K562 (cell line): ENCODE measurements around the gene PAM. TPM values are rescaled to one million over a fixed set of nuclear protein-coding genes. Genes with fewer than 3 reads are reported as not detected.

Experiments used
- ATAC-seq: fragments of 200-7000 bp; cut with Tn5 transposase; 3 replicates; pipeline ENCODE4 v1.9.1; 2020; ENCODE audit warnings: moderate library complexity
- BruUV-seq: library from RNA; stranded (reverse); fragments of 400-500 nt; replicated peaks from 2 replicates; lab custom pipeline; 2021; lab: Mats Ljungman, UMichigan
- CTCF ChIA-PET: fragments of 300-600 bp; formaldehyde crosslinking; extraction: SDS; loops from one replicate; lab custom pipeline; 2021; ENCODE audit warnings: low intra/inter-chr PET ratio; lab: Yijun Ruan, JAX
- POLR2A ChIA-PET: fragments of 300-600, 350-650 bp; sonication (Branson Sonifier 250); formaldehyde crosslinking; extraction: SDS; loops from one replicate; lab custom pipeline; 2021; ENCODE audit warnings: antibody characterized with exemption, inconsistent platforms; lab: Yijun Ruan, JAX
- DNase-seq, 4 experiments: peaks; one replicate each; pipeline versions ENCODE4 v3.0.0 to v3.0.0-alpha.2; 2011 to 2018; ENCODE audit warnings: low spot score in 3 of 4, mixed read lengths in 3 of 4; ENCODE audit errors: extremely low read depth in 1 of 4
- FAIRE-seq: peaks from 2 replicates; lab custom pipeline; 2011; peaks lifted over from hg19 to GRCh38; lab: Jason Lieb, UNC
- H2AFZ ChIP-seq: 2 replicates; pipeline ENCODE4 v1.6.0; 2011; ENCODE audit warnings: low read depth, low read length, control low read depth, inconsistent platforms
- H3K27ac ChIP-seq: fragments of 200-600 bp; 3 replicates; pipeline ENCODE4 v1.8.0; 2011; ENCODE audit warnings: low read depth, mild to moderate bottlenecking, control low read depth, inconsistent platforms, low read length, moderate library complexity, mixed read lengths; ENCODE audit errors: extremely low read depth
- H3K27me3 ChIP-seq, 2 experiments: fragments of 300-600 bp in 1 of 2; 2 replicates in 1 of 2; 3 replicates in 1 of 2; pipeline versions ENCODE4 v1.6.0 to v1.8.0; 2011; ENCODE audit warnings: inconsistent platforms in 2 of 2, low read length in 2 of 2, mild to moderate bottlenecking in 1 of 2, mixed read lengths in 1 of 2, moderate library complexity in 1 of 2; ENCODE audit not compliant: control insufficient read depth in 2 of 2, insufficient read depth in 2 of 2
- H3K36me3 ChIP-seq: fragments of 300-600 bp; 3 replicates; pipeline ENCODE4 v1.8.0; 2011; ENCODE audit warnings: mild to moderate bottlenecking, low read length, inconsistent platforms; ENCODE audit not compliant: control insufficient read depth, insufficient read depth
- H3K4me1 ChIP-seq, 2 experiments: fragments of 200-600 bp in 1 of 2; replicated peaks in 1 of 2; 2 replicates in 1 of 2; 3 replicates in 1 of 2; pipeline versions ENCODE4 v1.5.1 to v1.8.0; 2011; ENCODE audit warnings: inconsistent platforms in 2 of 2, low read length in 2 of 2, mild to moderate bottlenecking in 1 of 2, mixed read lengths in 1 of 2, moderate library complexity in 1 of 2; ENCODE audit not compliant: control insufficient read depth in 2 of 2, insufficient read depth in 2 of 2
- H3K4me2 ChIP-seq: 2 replicates; pipeline ENCODE4 v1.6.1; 2011; ENCODE audit warnings: low read length, control low read depth, inconsistent platforms, mixed read lengths; ENCODE audit not compliant: insufficient read depth
- H3K4me3 ChIP-seq: fragments of 200-600 bp; sonication (generic), shearing (Covaris generic); 2 replicates; pipeline ENCODE4 v1.5.1; 2016; ENCODE audit warnings: control low read depth, inconsistent platforms
- H3K79me2 ChIP-seq: fragments of 200-600 bp; 3 replicates; pipeline ENCODE4 v1.8.0; 2011; ENCODE audit warnings: low read length, inconsistent platforms; ENCODE audit not compliant: control insufficient read depth, insufficient read depth
- H3K9ac ChIP-seq, 2 experiments: 2 replicates each; pipeline versions ENCODE4 v1.6.0 to v1.6.1; 2011; ENCODE audit warnings: low read depth in 2 of 2, low read length in 2 of 2, control low read depth in 1 of 2, inconsistent platforms in 1 of 2, mild to moderate bottlenecking in 1 of 2, mixed read lengths in 1 of 2; ENCODE audit not compliant: insufficient read depth in 1 of 2
- H3K9me1 ChIP-seq: one replicate; pipeline ENCODE4 v1.6.0; 2011; ENCODE audit warnings: inconsistent platforms, mild to moderate bottlenecking, low read length, moderate library complexity; ENCODE audit not compliant: control insufficient read depth, insufficient read depth
- H3K9me3 ChIP-seq: replicated peaks from 2 replicates; pipeline ENCODE4 v1.5.1; 2011; ENCODE audit warnings: low read depth, low read length, inconsistent platforms; ENCODE audit not compliant: control insufficient read depth, insufficient read depth
- H4K20me1 ChIP-seq: replicated peaks from 2 replicates; pipeline ENCODE4 v1.6.1; 2011; ENCODE audit warnings: low read length, inconsistent platforms, mixed read lengths; ENCODE audit not compliant: control insufficient read depth, insufficient read depth
- ATF7 ChIP-seq: fragments of 450-650 bp; IDR thresholded peaks from 2 replicates; pipeline ENCODE4 v1.7.1; 2014; ENCODE audit warnings: mild to moderate bottlenecking, moderate library complexity
- BHLHE40 ChIP-seq: IDR thresholded peaks from 2 replicates; pipeline ENCODE4 v1.6.1; 2011; ENCODE audit warnings: low read length, improper control_type of control experiment
- FOXP1 ChIP-seq: sonication (generic); formaldehyde crosslinking; IDR thresholded peaks from 2 replicates; pipeline ENCODE4 v1.8.0; 2022; ENCODE audit warnings: mild to moderate bottlenecking, missing genetic modification reagents
- JUND ChIP-seq, 2 experiments: IDR thresholded peaks; 2 replicates in 1 of 2; 3 replicates in 1 of 2; pipeline ENCODE4 v1.6.1; 2011; ENCODE audit warnings: borderline replicate concordance in 2 of 2, low read depth in 2 of 2, low read length in 2 of 2, improper control_type of control experiment in 1 of 2, missing biosample characterization in 1 of 2, missing genetic modification characterization in 1 of 2, missing genetic modification reagents in 1 of 2
- KHSRP ChIP-seq: fragments of 450-650 bp; IDR thresholded peaks from 2 replicates; pipeline ENCODE4 v1.6.1; 2017
- MED1 ChIP-seq: sonication (generic); formaldehyde crosslinking; IDR thresholded peaks from 2 replicates; pipeline ENCODE4 v1.8.1; 2023; ENCODE audit warnings: missing genetic modification reagents, borderline replicate concordance
- NCOA6 ChIP-seq: fragments of 450-650 bp; IDR thresholded peaks from 2 replicates; pipeline ENCODE4 v1.6.1; 2017; ENCODE audit warnings: mild to moderate bottlenecking
- POLR2B ChIP-seq: fragments of 450-650 bp; IDR thresholded peaks from 2 replicates; pipeline ENCODE4 v1.6.1; 2018; ENCODE audit warnings: low read depth; ENCODE audit not compliant: partially characterized antibody
- WGBS: fragments of 100-300 bp; shearing (Covaris generic); methylation state at CpG from one replicate; pipeline ENCODE4 v1.1.6; 2016; ENCODE audit warnings: low coverage, mixed read lengths; ENCODE audit not compliant: insufficient coverage; ENCODE audit errors: missing lambda C conversion rate; 5-methylcytosine and 5-hydroxymethylcytosine counted together
- in situ Hi-C: fragments of 300-500 bp; cut with MboI; formaldehyde crosslinking; loops from 4 replicates; pipeline ENCODE4 v1.15.0; 2018; ENCODE audit warnings: inconsistent platforms, mixed read lengths
- intact Hi-C: fragments of 100-400 bp; cut with micrococcal nuclease; formaldehyde crosslinking; loops from 2 replicates; pipeline ENCODE4 v1.14.2; 2022
- polyA plus RNA-seq, 8 experiments: library from polyadenylated mRNA; depleted of rRNA in 4 of 8; stranded (reverse) in 5 of 8; unstranded in 3 of 8; fragments of >200 nt; fragmentation: Nextera tagmentation in 2 of 8; fragmentation: Illumina TruSeq in 1 of 8; extraction: Ambion mirVana in 2 of 8; extraction: Trizol in 1 of 8; gene quantifications; 2 replicates each; pipeline versions ENCODE4 v1.2.1 to v1.2.3, GENCODE V29; 2011 to 2014; ENCODE audit warnings: inconsistent platforms in 1 of 8, missing spikeins in 1 of 8
- total RNA-seq, 7 experiments: library from RNA; depleted of rRNA in 6 of 7; stranded (reverse); fragments of >200 nt in 6 of 7; fragmentation: Illumina TruSeq in 2 of 7; extraction: Trizol in 2 of 7; gene quantifications; 2 replicates each; pipeline versions ENCODE4 v1.2.1 to v1.2.3, GENCODE V29; 2011 to 2021; ENCODE audit warnings: low replicate concordance in 1 of 7
- TF ChIP-seq, protein P1 (sequence below), 2 experiments: fragments of 450-650 bp in 1 of 2; sonication (generic) in 1 of 2; formaldehyde crosslinking in 1 of 2; IDR thresholded peaks in 1 of 2; conservative IDR thresholded peaks in 1 of 2; 2 replicates each; pipeline versions ENCODE4 v1.6.1 to v1.8.1; 2016 to 2023; ENCODE audit warnings: mild to moderate bottlenecking in 2 of 2, moderate library complexity in 2 of 2, inconsistent platforms in 1 of 2, missing genetic modification reagents in 1 of 2
- TF ChIP-seq, protein P2 (sequence below): sonication (generic); IDR thresholded peaks from 2 replicates; pipeline ENCODE4 v1.6.1; 2016

Gene PAM
- total and polyA plus RNA-seq, 9 of the 15 experiments (the other 6 are each of a cell fraction or from before 2014, with no cell fraction given) = 0.39 to 3.1 (median 0.77) TPM

GRCh38 chr5:102755686-102756371 lies 724 bp downstream of the PAM start:
- H3K4me1 ChIP-seq = peaks cover 3 to 20% of the 10 kb centered on the region in 2 experiments; a peak in 4 of 5 replicates
- DNase-seq (peak; percentile 16 to 31 (median 22)), FAIRE-seq (peak; percentile 65), ATAC-seq (peak; percentile 61)
- CTCF ChIA-PET = no interaction called here
- H3K79me2 ChIP-seq = no peaks in the 10 kb centered on the region
- TF ChIP-seq FOXP1 (CRISPR knock-in tag) = no peak
- TF ChIP-seq, protein P1, sequence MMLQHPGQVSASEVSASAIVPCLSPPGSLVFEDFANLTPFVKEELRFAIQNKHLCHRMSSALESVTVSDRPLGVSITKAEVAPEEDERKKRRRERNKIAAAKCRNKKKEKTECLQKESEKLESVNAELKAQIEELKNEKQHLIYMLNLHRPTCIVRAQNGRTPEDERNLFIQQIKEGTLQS (IDR thresholded peaks at IDR 0.05) = peak; percentile 54; the same call in 1 of the 2 replicates
- TF ChIP-seq, protein P1 (CRISPR knock-in tag; conservative IDR thresholded peaks at IDR 0.05) = no peak
- no peak for TF ChIP-seq POLR2B
- no peak for TF ChIP-seq MED1
- TF ChIP-seq NCOA6 = no peak
- TF ChIP-seq ATF7 = 0 out of 2 replicates have a peak, but pooled peaks have one; percentile 32
- TF ChIP-seq, protein P2, sequence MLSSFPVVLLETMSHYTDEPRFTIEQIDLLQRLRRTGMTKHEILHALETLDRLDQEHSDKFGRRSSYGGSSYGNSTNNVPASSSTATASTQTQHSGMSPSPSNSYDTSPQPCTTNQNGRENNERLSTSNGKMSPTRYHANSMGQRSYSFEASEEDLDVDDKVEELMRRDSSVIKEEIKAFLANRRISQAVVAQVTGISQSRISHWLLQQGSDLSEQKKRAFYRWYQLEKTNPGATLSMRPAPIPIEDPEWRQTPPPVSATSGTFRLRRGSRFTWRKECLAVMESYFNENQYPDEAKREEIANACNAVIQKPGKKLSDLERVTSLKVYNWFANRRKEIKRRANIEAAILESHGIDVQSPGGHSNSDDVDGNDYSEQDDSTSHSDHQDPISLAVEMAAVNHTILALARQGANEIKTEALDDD = peak; percentile 65
- no peak for TF ChIP-seq KHSRP
- peak; percentile 35; the same call in 1 of the 2 replicates for TF ChIP-seq BHLHE40
- 0 out of 2 replicates have a peak, but pooled peaks have one; percentile 9 for TF ChIP-seq JUND (IDR thresholded peaks at IDR 0.05; ENCODE audit: borderline replicate concordance, low read depth, low read length)
- TF ChIP-seq JUND (tag; IDR thresholded peaks at IDR 0.05; ENCODE audit: borderline replicate concordance, low read depth, low read length) = peak; percentile 22; the same call in 1 of the 3 replicates
- H3K27me3 ChIP-seq = peaks cover 11 to 36% of the 10 kb centered on the region in 2 experiments
- H3K4me3 ChIP-seq = peak overlapping the region; percentile 40
- TSS peak; percentile 61 for BruUV-seq
- POLR2A ChIA-PET = interaction anchor here (0.6 to 1.1 kb wide), 3 partner anchors 8 to 30 kb away, joined by 3 read pairs; no protein-coding TSS in a partner anchor
- peak overlapping the region; percentile 63 for H3K4me2 ChIP-seq
- H3K9me3 ChIP-seq = no peaks in the 10 kb centered on the region
- no peak overlapping the region for H3K27ac ChIP-seq
- H2AFZ ChIP-seq = peak overlapping the region; percentile 82
- intact Hi-C loops (no loop called here), in situ Hi-C loops (no loop called here)
- 4% methylated on average over 24 of the region's 29 CpGs for WGBS
- no peaks in the 10 kb centered on the region for H3K36me3 ChIP-seq
- H4K20me1 ChIP-seq = no peaks in the 10 kb centered on the region
- no peaks in the 10 kb centered on the region for H3K9me1 ChIP-seq
- peak overlapping the region in 1 of 2 experiments; percentile 65; a peak in 2 of 4 replicates for H3K9ac ChIP-seq
